Muscle layer of colon (tissue), 2 donors: ENCODE measurements around the gene SERPINA9.

Experiments
- H3K27ac ChIP-seq: one replicate; pipeline ENCODE4 v1.7.0; 2013; ENCODE audit warnings: low read depth, mild to moderate bottlenecking, low read length, moderate library complexity
- H3K27me3 ChIP-seq, 2 donors: one replicate each; pipeline ENCODE4 v1.7.0; 2013; ENCODE audit warnings: low read length in 2 of 2, mild to moderate bottlenecking in 2 of 2; ENCODE audit not compliant: insufficient read depth in 2 of 2, control insufficient read depth in 1 of 2
- H3K36me3 ChIP-seq: one replicate; pipeline ENCODE4 v1.7.0; 2013; ENCODE audit warnings: mild to moderate bottlenecking, low read length; ENCODE audit not compliant: insufficient read depth
- H3K4me1 ChIP-seq: one replicate; pipeline ENCODE4 v1.7.0; 2013; ENCODE audit warnings: mild to moderate bottlenecking, low read length; ENCODE audit not compliant: insufficient read depth
- H3K4me3 ChIP-seq, 2 donors: one replicate each; pipeline ENCODE4 v1.7.0; 2013; ENCODE audit warnings: low read length in 2 of 2, low read depth in 1 of 2, mild to moderate bottlenecking in 1 of 2, moderate library complexity in 1 of 2
- H3K9ac ChIP-seq: one replicate; pipeline ENCODE4 v1.7.0; 2013; ENCODE audit warnings: low read length
- H3K9me3 ChIP-seq: one replicate; pipeline ENCODE4 v1.7.0; 2013; ENCODE audit warnings: mild to moderate bottlenecking, low read length
- donor health status: abdominal sarcoma.
- donor health status: Adenocarcinoma of cecum.

SERPINA9 gene

GRCh38 chr14:94460631-94461416 is 15.2 kb downstream of the SERPINA9 start:
- no peaks in the 10 kb centered on the region for H3K9me3 ChIP-seq
- H3K36me3 ChIP-seq: no peaks in the 10 kb centered on the region
- no peak overlapping the region for H3K27ac ChIP-seq
- H3K4me3 ChIP-seq: no peak overlapping the region
- no peaks in the 10 kb centered on the region for H3K4me1 ChIP-seq
- H3K9ac ChIP-seq: no peak overlapping the region
- H3K27me3 ChIP-seq: no peaks in the 10 kb centered on the region

GRCh38 chr14:94458558-94459205 is 17.3 kb downstream of the SERPINA9 start:
- no peaks in the 10 kb centered on the region for H3K9me3 ChIP-seq
- no peaks in the 10 kb centered on the region for H3K4me1 ChIP-seq
- no peaks in the 10 kb centered on the region for H3K27me3 ChIP-seq
- no peak overlapping the region for H3K4me3 ChIP-seq
- no peak overlapping the region for H3K9ac ChIP-seq
- no peak overlapping the region for H3K27ac ChIP-seq
- no peaks in the 10 kb centered on the region for H3K36me3 ChIP-seq

GRCh38 chr14:94458096-94458495 is 17.9 kb downstream of the SERPINA9 start:
- no peaks in the 10 kb centered on the region for H3K36me3 ChIP-seq
- H3K27ac ChIP-seq: no peak overlapping the region
- no peak overlapping the region for H3K9ac ChIP-seq
- no peaks in the 10 kb centered on the region for H3K4me1 ChIP-seq
- no peak overlapping the region for H3K4me3 ChIP-seq
- H3K9me3 ChIP-seq: no peaks in the 10 kb centered on the region
- H3K27me3 ChIP-seq: no peaks in the 10 kb centered on the region

- no peaks in the 10 kb centered on the region for H3K36me3 ChIP-seq
- H3K9me3 ChIP-seq: no peaks in the 10 kb centered on the region
- no peak overlapping the region for H3K4me3 ChIP-seq
- H3K4me1 ChIP-seq: no peaks in the 10 kb centered on the region
- H3K27me3 ChIP-seq: no peaks in the 10 kb centered on the region
- H3K27ac ChIP-seq: no peak overlapping the region
- H3K9ac ChIP-seq: no peak overlapping the region
These were observed 20.1 kb downstream of the SERPINA9 start for GRCh38 chr14:94455928-94456327.

- no peak overlapping the region for H3K4me3 ChIP-seq
- H3K9ac ChIP-seq: no peak overlapping the region
- no peaks in the 10 kb centered on the region for H3K36me3 ChIP-seq
- H3K4me1 ChIP-seq: no peaks in the 10 kb centered on the region
- H3K27ac ChIP-seq: no peak overlapping the region
- no peaks in the 10 kb centered on the region for H3K27me3 ChIP-seq
- no peaks in the 10 kb centered on the region for H3K9me3 ChIP-seq
These were observed 24.2 kb downstream of the SERPINA9 start for GRCh38 chr14:94451826-94452225.

- H3K9ac ChIP-seq: no peak overlapping the region
- H3K4me3 ChIP-seq: no peak overlapping the region
- H3K9me3 ChIP-seq: no peaks in the 10 kb centered on the region
- no peaks in the 10 kb centered on the region for H3K4me1 ChIP-seq
- no peaks in the 10 kb centered on the region for H3K27me3 ChIP-seq
- no peaks in the 10 kb centered on the region for H3K36me3 ChIP-seq
- H3K27ac ChIP-seq: no peak overlapping the region
These were observed 24.8 kb downstream of the SERPINA9 start for GRCh38 chr14:94451091-94451771.

- no peaks in the 10 kb centered on the region for H3K9me3 ChIP-seq
- no peaks in the 10 kb centered on the region for H3K36me3 ChIP-seq
- H3K4me1 ChIP-seq: no peaks in the 10 kb centered on the region
- H3K9ac ChIP-seq: no peak overlapping the region
- no peaks in the 10 kb centered on the region for H3K27me3 ChIP-seq
- no peak overlapping the region for H3K4me3 ChIP-seq
- H3K27ac ChIP-seq: no peak overlapping the region
These were observed 25.3 kb downstream of the SERPINA9 start for GRCh38 chr14:94450722-94451090.

- Histone ChIP-seq H3K9ac (no peak overlapping the region), H3K27me3 (no peaks in the 10 kb centered on the region), H3K36me3 (no peaks in the 10 kb centered on the region), H3K27ac (no peak overlapping the region), H3K9me3 (no peaks in the 10 kb centered on the region), H3K4me1 (no peaks in the 10 kb centered on the region), H3K4me3 (no peak overlapping the region)
These were observed 26.1 kb downstream of the SERPINA9 start for GRCh38 chr14:94449930-94450329.

GRCh38 chr14:94448071-94448808 is 27.8 kb downstream of the SERPINA9 start:
- Histone ChIP-seq H3K9me3 (no peaks in the 10 kb centered on the region), H3K4me3 (no peak overlapping the region), H3K9ac (no peak overlapping the region), H3K36me3 (no peaks in the 10 kb centered on the region), H3K27me3 (no peaks in the 10 kb centered on the region), H3K4me1 (no peaks in the 10 kb centered on the region), H3K27ac (no peak overlapping the region)

GRCh38 chr14:94447206-94447605 is 28.8 kb downstream of the SERPINA9 start:
- no peak overlapping the region for H3K9ac ChIP-seq
- no peak overlapping the region for H3K27ac ChIP-seq
- H3K4me3 ChIP-seq: no peak overlapping the region
- H3K9me3 ChIP-seq: no peaks in the 10 kb centered on the region
- no peaks in the 10 kb centered on the region for H3K4me1 ChIP-seq
- no peaks in the 10 kb centered on the region for H3K27me3 ChIP-seq
- no peaks in the 10 kb centered on the region for H3K36me3 ChIP-seq

GRCh38 chr14:94446126-94446525 is 29.9 kb downstream of the SERPINA9 start:
- H3K36me3 ChIP-seq: no peaks in the 10 kb centered on the region
- H3K9ac ChIP-seq: no peak overlapping the region
- no peaks in the 10 kb centered on the region for H3K9me3 ChIP-seq
- H3K27me3 ChIP-seq: no peaks in the 10 kb centered on the region
- H3K4me1 ChIP-seq: no peaks in the 10 kb centered on the region
- H3K27ac ChIP-seq: no peak overlapping the region
- no peak overlapping the region for H3K4me3 ChIP-seq
